Skeletal muscle tissue (tissue), 4 donors: ENCODE data around the gene SERTM2. TPM values are rescaled to one million over a fixed set of nuclear protein-coding genes. Genes with fewer than 3 reads are reported as not detected.
"Not testable (repeated sequence)": the region's sequence is repeated elsewhere in the genome, so short reads cannot be mapped to it uniquely, and the experiment has no call there.

Experiments
- H3K27ac ChIP-seq: one replicate; pipeline ENCODE4 v1.7.0; 2013; ENCODE audit warnings: mild to moderate bottlenecking, low read depth, low read length, inconsistent platforms
- H3K27me3 ChIP-seq, 3 donors: one replicate each; pipeline ENCODE4 v1.7.0; 2013; ENCODE audit warnings: low read length in 3 of 3; ENCODE audit not compliant: control insufficient read depth in 3 of 3, insufficient read depth in 3 of 3
- H3K36me3 ChIP-seq, 3 donors: one replicate each; pipeline ENCODE4 v1.7.0; 2013; ENCODE audit warnings: low read length in 3 of 3; ENCODE audit not compliant: control insufficient read depth in 3 of 3, insufficient read depth in 3 of 3
- H3K4me1 ChIP-seq, 3 donors: one replicate each; pipeline ENCODE4 v1.7.0; 2013; ENCODE audit warnings: low read length in 3 of 3, mild to moderate bottlenecking in 3 of 3; ENCODE audit not compliant: control insufficient read depth in 3 of 3, insufficient read depth in 3 of 3
- H3K4me3 ChIP-seq, 3 donors: one replicate each; pipeline ENCODE4 v1.7.0; 2013; ENCODE audit warnings: low read length in 3 of 3
- H3K9ac ChIP-seq, 3 donors: one replicate each; pipeline ENCODE4 v1.7.0; 2013; ENCODE audit warnings: low read length in 3 of 3, mild to moderate bottlenecking in 3 of 3, moderate library complexity in 2 of 3, low read depth in 1 of 3
- H3K9me3 ChIP-seq, 3 donors: one replicate each; pipeline ENCODE4 v1.7.0; 2013; ENCODE audit warnings: low read length in 3 of 3; ENCODE audit not compliant: control insufficient read depth in 3 of 3
- total RNA-seq: library from RNA; depleted of rRNA; stranded (reverse); fragments of >200 nt; gene quantifications from one replicate; pipeline ENCODE4 v1.2.3, GENCODE V29; 2014
- donor health status: Osteomylitis.

The SERTM2 gene
- total RNA-seq, 1 donor from 2014 or later, result 0.52 TPM

- no peaks in the 10 kb centered on the region for H3K36me3 ChIP-seq
- H3K27ac ChIP-seq, result no peak overlapping the region
- no peak overlapping the region for H3K9ac ChIP-seq
- H3K27me3 ChIP-seq, result no peaks in the 10 kb centered on the region
- no peaks in the 10 kb centered on the region for H3K4me1 ChIP-seq
- H3K4me3 ChIP-seq, result no peak overlapping the region
- H3K9me3 ChIP-seq, result no peaks in the 10 kb centered on the region
Observed at GRCh38 chrX:111543212-111543741, 31.8 kb downstream of the SERTM2 start.

GRCh38 chrX:111549235-111549634, 37.8 kb downstream of the SERTM2 start:
- H3K9me3 ChIP-seq, H3K36me3 ChIP-seq, H3K27ac ChIP-seq, H3K27me3 ChIP-seq, H3K4me1 ChIP-seq, H3K9ac ChIP-seq, H3K4me3 ChIP-seq: not testable (repeated sequence)

- no peaks in the 10 kb centered on the region for H3K9me3 ChIP-seq
- H3K27me3 ChIP-seq, result no peaks in the 10 kb centered on the region
- H3K4me1 ChIP-seq, result no peaks in the 10 kb centered on the region
- H3K27ac ChIP-seq, result no peak overlapping the region
- H3K36me3 ChIP-seq, result no peaks in the 10 kb centered on the region
- H3K4me3 ChIP-seq, result no peak overlapping the region
- H3K9ac ChIP-seq, result no peak overlapping the region
Observed at GRCh38 chrX:111555406-111555958, 44.0 kb downstream of the SERTM2 start.

GRCh38 chrX:111560801-111561200, 49.4 kb downstream of the SERTM2 start:
- Histone ChIP-seq H3K9me3 (no peaks in the 10 kb centered on the region), H3K36me3 (no peaks in the 10 kb centered on the region), H3K4me3 (no peak overlapping the region), H3K27me3 (peaks cover 0 to 6% (median 0%) of the 10 kb centered on the region in 3 donors), H3K9ac (no peak overlapping the region), H3K27ac (no peak overlapping the region), H3K4me1 (no peaks in the 10 kb centered on the region)

- peaks cover 0 to 6% (median 0%) of the 10 kb centered on the region in 3 donors for H3K27me3 ChIP-seq
Observed at GRCh38 chrX:111561851-111562250, 50.4 kb downstream of the SERTM2 start.

GRCh38 chrX:111567542-111568255, 56.3 kb downstream of the SERTM2 start:
- no peaks in the 10 kb centered on the region for H3K36me3 ChIP-seq
- H3K4me3 ChIP-seq, result no peak overlapping the region
- H3K27me3 ChIP-seq, result peaks cover 0 to 6% (median 0%) of the 10 kb centered on the region in 3 donors
- H3K9ac ChIP-seq, result no peak overlapping the region
- H3K27ac ChIP-seq, result no peak overlapping the region
- H3K4me1 ChIP-seq, result no peaks in the 10 kb centered on the region
- H3K9me3 ChIP-seq, result no peaks in the 10 kb centered on the region

More at GRCh38 chrX:111561851-111562250, 50.4 kb downstream of the SERTM2 start:
- no peaks in the 10 kb centered on the region for H3K36me3 ChIP-seq
- no peak overlapping the region for H3K9ac ChIP-seq
- no peaks in the 10 kb centered on the region for H3K9me3 ChIP-seq
- no peak overlapping the region for H3K4me3 ChIP-seq
- no peak overlapping the region for H3K27ac ChIP-seq
- H3K4me1 ChIP-seq, result no peaks in the 10 kb centered on the region

- H3K36me3 ChIP-seq, result no peaks in the 10 kb centered on the region
- peaks cover 0 to 6% (median 0%) of the 10 kb centered on the region in 3 donors for H3K27me3 ChIP-seq
- no peaks in the 10 kb centered on the region for H3K9me3 ChIP-seq
- no peak overlapping the region for H3K27ac ChIP-seq
- H3K4me1 ChIP-seq, result no peaks in the 10 kb centered on the region
- H3K4me3 ChIP-seq, result no peak overlapping the region
- no peak overlapping the region for H3K9ac ChIP-seq
Observed at GRCh38 chrX:111568354-111568753, 56.9 kb downstream of the SERTM2 start.

- no peak overlapping the region for H3K9ac ChIP-seq
- no peak overlapping the region for H3K4me3 ChIP-seq
- no peaks in the 10 kb centered on the region for H3K36me3 ChIP-seq
- H3K9me3 ChIP-seq, result no peaks in the 10 kb centered on the region
- no peaks in the 10 kb centered on the region for H3K4me1 ChIP-seq
- no peak overlapping the region for H3K27ac ChIP-seq
- peaks cover 0 to 6% (median 0%) of the 10 kb centered on the region in 3 donors for H3K27me3 ChIP-seq
Observed at GRCh38 chrX:111568817-111569216, 57.4 kb downstream of the SERTM2 start.
